Stimulated activated CD8-positive, alpha-beta memory T cell treated with anti-CD3 and anti-CD28 coated beads, Interleukin-4, amount 100 ng/mL, for 48 hours (primary cell): ENCODE results near the gene PRELP.

Experiments used
- DNase-seq: peaks from one replicate; pipeline ENCODE4 v3.0.0-alpha.2; 2020

PRELP gene

GRCh38 chr1:203479646-203480045, 4.0 kb downstream of the PRELP start:
- DNase-seq, result no peak

GRCh38 chr1:203480084-203480483, 4.5 kb downstream of the PRELP start:
- DNase-seq, result no peak

- DNase-seq, result peak; percentile 68
Observed at GRCh38 chr1:203480525-203481084, 5.0 kb downstream of the PRELP start.

GRCh38 chr1:203481196-203481595, 5.6 kb downstream of the PRELP start:
- no peak for DNase-seq

- no peak for DNase-seq
Observed at GRCh38 chr1:203486618-203487370, 11.2 kb downstream of the PRELP start.

GRCh38 chr1:203488539-203488938, 12.9 kb downstream of the PRELP start:
- no peak for DNase-seq

- no peak for DNase-seq
Observed at GRCh38 chr1:203490607-203491006, 15.0 kb downstream of the PRELP start.

- no peak for DNase-seq
Observed at GRCh38 chr1:203491664-203492063, 16.1 kb downstream of the PRELP start.

GRCh38 chr1:203492082-203492747, 16.6 kb downstream of the PRELP start:
- DNase-seq, result no peak

GRCh38 chr1:203492748-203493130, 17.1 kb downstream of the PRELP start:
- no peak for DNase-seq

GRCh38 chr1:203493901-203494300, 18.3 kb downstream of the PRELP start, which contains the start of gene OPTC:
Gene OPTC, plus strand, starts transcription at chr1:203494153. Its CDS starts 1,853 bp downstream, at chr1:203496006.
- no peak for DNase-seq

- no peak for DNase-seq
Observed at GRCh38 chr1:203495845-203496244, 20.2 kb downstream of the PRELP start.

- no peak for DNase-seq
Observed at GRCh38 chr1:203497269-203497777, 21.7 kb downstream of the PRELP start.

- no peak for DNase-seq
Observed at GRCh38 chr1:203499643-203500278, 24.2 kb downstream of the PRELP start.

GRCh38 chr1:203500279-203500678, 24.7 kb downstream of the PRELP start:
- DNase-seq, result no peak

GRCh38 chr1:203503836-203504235, 28.2 kb downstream of the PRELP start:
- no peak for DNase-seq

GRCh38 chr1:203504400-203505250, 29.0 kb downstream of the PRELP start:
- peak; percentile 88 for DNase-seq

GRCh38 chr1:203505526-203506204, 30.1 kb downstream of the PRELP start:
- DNase-seq, result no peak

GRCh38 chr1:203506858-203507626, 31.4 kb downstream of the PRELP start:
- no peak for DNase-seq

GRCh38 chr1:203507759-203508158, 32.2 kb downstream of the PRELP start:
- no peak for DNase-seq
